ENCODE data around the gene LMTK3.

- no peak for TF ChIP-seq CTCF (conservative IDR thresholded peaks at IDR 0.05; ENCODE audit: low read depth, low read length)
- no peak for TF ChIP-seq MXI1 (IDR thresholded peaks at IDR 0.05; ENCODE audit: borderline replicate concordance, low read depth, low read length)
- no peak for TF ChIP-seq POLR2A (IDR thresholded peaks at IDR 0.05; ENCODE audit: low read depth, low read length)
- TF ChIP-seq BHLHE40 (IDR thresholded peaks at IDR 0.05; ENCODE audit: low read depth, low read length): no peak
- no peak for TF ChIP-seq SMC3 (IDR thresholded peaks at IDR 0.05; ENCODE audit: low read depth, low read length)
- no peak for TF ChIP-seq ELK1 (IDR thresholded peaks at IDR 0.05; ENCODE audit: borderline replicate concordance, low read depth, low read length)
- TF ChIP-seq MAFK (IDR thresholded peaks at IDR 0.05; ENCODE audit: low read depth, low read length): no peak
- TF ChIP-seq RAD21 (IDR thresholded peaks at IDR 0.05; ENCODE audit: low read length): no peak
- TF ChIP-seq RFX5 (IDR thresholded peaks at IDR 0.05; ENCODE audit: low read depth, low read length): no peak
- no peak for TF ChIP-seq CEBPB (IDR thresholded peaks at IDR 0.05; ENCODE audit: low read depth, low read length)
- TF ChIP-seq CHD1 (IDR thresholded peaks at IDR 0.05; ENCODE audit: low read depth, low read length): no peak
- no peak for TF ChIP-seq NFE2L2 (IDR thresholded peaks at IDR 0.05; ENCODE audit: low read depth, low read length)
- TF ChIP-seq USF2 (IDR thresholded peaks at IDR 0.05; ENCODE audit: low read depth, low read length): no peak
These were observed 53.6 kb downstream of the LMTK3 start for GRCh38 chr19:48458016-48458415.

All from IMR-90 (cell line).